Measurements from ENCODE around the gene KLHL22. TPM values are rescaled to one million over a fixed set of nuclear protein-coding genes. Genes with fewer than 3 reads are reported as not detected.

Gene KLHL22
- total RNA-seq, 1 experiment from 2014 or later, result 14.8 TPM

DNA sequence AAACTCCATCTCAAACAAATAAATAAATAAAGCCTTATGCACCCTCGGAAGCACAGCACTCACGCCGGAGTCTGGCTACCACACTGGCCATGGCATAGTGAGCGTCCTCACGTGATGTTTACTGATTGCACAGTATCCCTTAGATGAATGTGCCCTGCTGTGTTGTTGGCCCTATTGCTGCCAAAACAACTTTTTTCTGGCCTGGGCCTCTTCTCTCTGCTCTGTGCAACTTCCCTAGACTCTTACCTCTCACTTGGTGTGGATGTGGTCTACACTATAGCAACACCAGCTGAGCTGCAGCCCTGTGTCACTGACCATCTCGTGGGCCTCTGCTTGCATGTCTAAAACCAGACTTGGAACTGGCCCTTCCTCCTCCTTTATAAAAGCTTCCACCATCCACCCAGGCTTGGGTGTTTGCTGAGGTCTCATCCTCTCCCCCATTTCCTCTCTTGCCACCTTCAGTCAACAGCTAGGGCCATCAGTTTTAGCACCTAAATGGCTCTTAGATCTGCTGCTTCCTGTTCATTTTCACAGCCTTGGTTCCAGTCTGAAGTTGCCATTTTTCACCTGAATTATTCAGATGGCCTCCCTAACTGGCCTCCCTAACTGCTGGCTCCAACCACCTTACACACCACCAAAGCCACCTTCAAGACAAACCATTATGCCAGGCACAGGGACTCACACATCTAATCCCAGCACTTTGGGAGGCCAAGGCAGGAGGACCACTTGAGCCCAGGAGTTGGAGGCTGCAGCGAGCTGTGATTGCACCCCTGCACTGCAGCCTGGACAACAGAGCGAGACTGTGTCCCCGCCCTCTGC is 92.4 kb downstream of the KLHL22 start:
- H3K79me2 ChIP-seq (ENCODE audit: low read length), result peaks cover 8% of the 10 kb centered on the region; the same call in 1 of the 2 replicates
- no peak overlapping the region for H3K27ac ChIP-seq (ENCODE audit: low read length)
- POLR2A ChIA-PET (ENCODE audit: unreplicated experiment), result no interaction called here
- no peak overlapping the region for H3K4me2 ChIP-seq (ENCODE audit: low read length)
- no peak overlapping the region for H3K9ac ChIP-seq (ENCODE audit: low read length)
- no peak overlapping the region for H3K4me3 ChIP-seq (ENCODE audit: low read length)
- no peaks in the 10 kb centered on the region for H3K9me2 ChIP-seq (replicated peaks; ENCODE audit: low read length)
- H3K4me1 ChIP-seq (ENCODE audit: insufficient read depth, low read length), result no peaks in the 10 kb centered on the region
- H3K27me3 ChIP-seq (ENCODE audit: low read length), result no peaks in the 10 kb centered on the region
- no peak for ATAC-seq
- H4K20me1 ChIP-seq (ENCODE audit: low read length), result no peaks in the 10 kb centered on the region
- no peak for TF ChIP-seq EZH2phosphoT487 (IDR thresholded peaks at IDR 0.05; ENCODE audit: borderline replicate concordance, low read length)
- TF ChIP-seq, protein P1, sequence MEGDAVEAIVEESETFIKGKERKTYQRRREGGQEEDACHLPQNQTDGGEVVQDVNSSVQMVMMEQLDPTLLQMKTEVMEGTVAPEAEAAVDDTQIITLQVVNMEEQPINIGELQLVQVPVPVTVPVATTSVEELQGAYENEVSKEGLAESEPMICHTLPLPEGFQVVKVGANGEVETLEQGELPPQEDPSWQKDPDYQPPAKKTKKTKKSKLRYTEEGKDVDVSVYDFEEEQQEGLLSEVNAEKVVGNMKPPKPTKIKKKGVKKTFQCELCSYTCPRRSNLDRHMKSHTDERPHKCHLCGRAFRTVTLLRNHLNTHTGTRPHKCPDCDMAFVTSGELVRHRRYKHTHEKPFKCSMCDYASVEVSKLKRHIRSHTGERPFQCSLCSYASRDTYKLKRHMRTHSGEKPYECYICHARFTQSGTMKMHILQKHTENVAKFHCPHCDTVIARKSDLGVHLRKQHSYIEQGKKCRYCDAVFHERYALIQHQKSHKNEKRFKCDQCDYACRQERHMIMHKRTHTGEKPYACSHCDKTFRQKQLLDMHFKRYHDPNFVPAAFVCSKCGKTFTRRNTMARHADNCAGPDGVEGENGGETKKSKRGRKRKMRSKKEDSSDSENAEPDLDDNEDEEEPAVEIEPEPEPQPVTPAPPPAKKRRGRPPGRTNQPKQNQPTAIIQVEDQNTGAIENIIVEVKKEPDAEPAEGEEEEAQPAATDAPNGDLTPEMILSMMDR (conservative IDR thresholded peaks at IDR 0.05; ENCODE audit: low read depth, low read length), result no peak
- no peak for TF ChIP-seq EZH2 (IDR thresholded peaks at IDR 0.05; ENCODE audit: low read length, unreplicated experiment)
- H3F3A ChIP-seq (ENCODE audit: low read length, unreplicated experiment), result no peaks in the 10 kb centered on the region
- no peaks in the 10 kb centered on the region for H3K9me3 ChIP-seq (ENCODE audit: low read length)
- no peak for DNase-seq
- BruUV-seq (replicated peaks), result no TSS peak
- H3K36me3 ChIP-seq (ENCODE audit: low read depth, low read length), result no peaks in the 10 kb centered on the region
- intact Hi-C loops (cut with micrococcal nuclease), result no loop called here
- CTCF ChIA-PET, result no interaction called here
- H2AFZ ChIP-seq (ENCODE audit: low read length), result no peak overlapping the region

DNA sequence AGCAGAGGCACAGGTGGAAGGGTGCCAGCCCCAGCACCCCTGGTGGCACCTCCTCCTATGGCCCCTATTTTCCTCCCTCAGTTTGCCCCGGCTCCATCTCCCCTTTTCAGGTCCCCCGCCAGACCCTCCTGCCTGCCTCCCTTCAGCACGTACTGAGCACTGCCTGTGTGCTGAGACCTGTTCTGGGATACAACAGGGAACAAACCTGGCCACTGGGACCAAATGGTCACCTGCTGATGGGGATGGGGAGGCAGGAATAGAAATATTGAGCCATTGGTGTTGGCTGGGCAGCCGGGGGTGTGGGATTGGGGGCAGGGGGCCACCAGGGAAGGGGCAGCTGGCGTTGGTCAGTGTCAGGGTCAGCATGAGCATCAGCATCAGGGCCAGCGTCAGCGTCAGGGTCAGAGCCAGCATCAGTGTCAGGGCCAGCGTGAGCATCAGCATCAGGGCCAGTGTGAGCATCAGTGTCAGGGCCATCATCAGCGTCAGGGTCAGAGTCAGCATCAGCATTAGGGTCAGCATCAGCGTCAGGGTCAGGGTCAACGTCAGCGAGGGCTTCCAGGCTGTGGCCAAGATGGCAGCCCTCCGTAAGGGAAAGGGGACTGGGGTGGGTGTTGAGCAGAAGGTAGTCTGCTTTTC is 94.1 kb downstream of the KLHL22 start:
- no peak for TF ChIP-seq EZH2phosphoT487 (IDR thresholded peaks at IDR 0.05; ENCODE audit: borderline replicate concordance, low read length)
- no peak for TF ChIP-seq EZH2 (IDR thresholded peaks at IDR 0.05; ENCODE audit: low read length, unreplicated experiment)
- TF ChIP-seq, protein P1 (conservative IDR thresholded peaks at IDR 0.05; ENCODE audit: low read depth, low read length), result no peak
- BruUV-seq (replicated peaks), result no TSS peak
- peaks cover 20% of the 10 kb centered on the region; the same call in 1 of the 2 replicates for H3K79me2 ChIP-seq (ENCODE audit: low read length)
- no peaks in the 10 kb centered on the region for H3K9me3 ChIP-seq (ENCODE audit: low read length)
- DNase-seq (no peak), ATAC-seq (no peak)
- CTCF ChIA-PET, result no interaction called here
- H3K27ac ChIP-seq (ENCODE audit: low read length), result no peak overlapping the region
- no peaks in the 10 kb centered on the region for H3K36me3 ChIP-seq (ENCODE audit: low read depth, low read length)
- no peaks in the 10 kb centered on the region for H3K9me2 ChIP-seq (replicated peaks; ENCODE audit: low read length)
- no peaks in the 10 kb centered on the region for H3K4me1 ChIP-seq (ENCODE audit: insufficient read depth, low read length)
- no peaks in the 10 kb centered on the region for H4K20me1 ChIP-seq (ENCODE audit: low read length)
- POLR2A ChIA-PET (ENCODE audit: unreplicated experiment), result no interaction called here
- H3K4me3 ChIP-seq (ENCODE audit: low read length), result no peak overlapping the region
- no peak overlapping the region for H2AFZ ChIP-seq (ENCODE audit: low read length)
- no peaks in the 10 kb centered on the region for H3K27me3 ChIP-seq (ENCODE audit: low read length)
- no peak overlapping the region for H3K4me2 ChIP-seq (ENCODE audit: low read length)
- intact Hi-C loops (cut with micrococcal nuclease), result no loop called here
- no peak overlapping the region for H3K9ac ChIP-seq (ENCODE audit: low read length)
- no peaks in the 10 kb centered on the region for H3F3A ChIP-seq (ENCODE audit: low read length, unreplicated experiment)

All from PC-3 (cell line).